ENCODE data around the gene ABCB8. TPM values are rescaled to one million over a fixed set of nuclear protein-coding genes. Genes with fewer than 3 reads are reported as not detected.

Gene ABCB8
- total and polyA plus RNA-seq, 4 donors: 12.4 to 30.2 (median 22.5) TPM

DNA sequence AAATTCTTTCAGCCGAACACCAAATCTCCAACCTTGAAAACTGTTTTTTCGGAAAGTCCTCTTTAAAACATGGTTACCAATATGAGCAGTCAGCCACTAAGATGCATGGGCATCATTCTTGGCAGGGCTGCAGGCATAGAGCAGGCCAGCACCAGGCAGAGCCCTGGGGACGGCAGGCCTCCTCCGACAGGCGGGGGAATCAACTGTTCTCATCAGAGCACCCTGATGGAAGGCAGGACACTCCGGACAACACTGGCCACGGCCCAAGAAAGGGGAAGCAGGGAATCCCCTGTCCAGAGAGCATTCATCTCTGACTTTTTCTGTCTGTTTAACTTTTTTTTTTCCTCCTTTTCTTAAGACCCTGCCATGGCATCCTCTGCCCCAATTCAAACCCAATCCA, 38.8 kb upstream of the ABCB8 start:
- no peak for TF ChIP-seq TAF1 (conservative IDR thresholded peaks at IDR 0.05)
- no peak for TF ChIP-seq HNF4G (IDR thresholded peaks at IDR 0.05)
- no peak for TF ChIP-seq RXRA (IDR thresholded peaks at IDR 0.05)
- TF ChIP-seq ZBTB33 (IDR thresholded peaks at IDR 0.05): no peak
- TF ChIP-seq ATF3 (IDR thresholded peaks at IDR 0.05): no peak
- no peak for TF ChIP-seq YY1 (IDR thresholded peaks at IDR 0.05)
- no peak for TF ChIP-seq EGR1 (IDR thresholded peaks at IDR 0.05; ENCODE audit: low read depth in 2 of 2)
- TF ChIP-seq SP1 (IDR thresholded peaks at IDR 0.05): no peak
- no peak for TF ChIP-seq FOXA2 (IDR thresholded peaks at IDR 0.05)
- TF ChIP-seq REST (IDR thresholded peaks at IDR 0.05): no peak
- no peak for TF ChIP-seq FOXA1 (IDR thresholded peaks at IDR 0.05)
- no peak for TF ChIP-seq HNF4A (conservative IDR thresholded peaks at IDR 0.05)
- peak overlapping the region; percentile 66 to 70 for H3K27ac ChIP-seq (ENCODE audit: low read depth in 1 of 2, low read length in 2 of 2)
- H3K27me3 ChIP-seq (ENCODE audit: control insufficient read depth in 4 of 4, insufficient read depth in 4 of 4, low read length in 3 of 4): peaks cover 0 to 2% (median 0%) of the 10 kb centered on the region in 4 donors
- H3K36me3 ChIP-seq (ENCODE audit: control insufficient read depth in 4 of 4, insufficient read depth in 3 of 4, low read depth in 1 of 4, low read length in 3 of 4): no peaks in the 10 kb centered on the region
- no peak for DNase-seq (ENCODE audit: low spot score)
- H3K4me1 ChIP-seq (ENCODE audit: control insufficient read depth in 4 of 4, insufficient read depth in 4 of 4, low read length in 3 of 4): peaks cover 0 to 10% (median 6%) of the 10 kb centered on the region in 4 donors
- no peak overlapping the region for H3K4me3 ChIP-seq (ENCODE audit: low read depth in 1 of 3, low read length in 3 of 3)
- peaks cover 0 to 4% (median under 1%) of the 10 kb centered on the region in 4 donors for H3K9me3 ChIP-seq (ENCODE audit: control insufficient read depth in 4 of 4, low read length in 3 of 4)
- WGBS: 58% methylated on average over 7 of the region's 7 CpGs
- H3K9ac ChIP-seq (ENCODE audit: low read depth in 1 of 2, low read length in 2 of 2): no peak overlapping the region

DNA sequence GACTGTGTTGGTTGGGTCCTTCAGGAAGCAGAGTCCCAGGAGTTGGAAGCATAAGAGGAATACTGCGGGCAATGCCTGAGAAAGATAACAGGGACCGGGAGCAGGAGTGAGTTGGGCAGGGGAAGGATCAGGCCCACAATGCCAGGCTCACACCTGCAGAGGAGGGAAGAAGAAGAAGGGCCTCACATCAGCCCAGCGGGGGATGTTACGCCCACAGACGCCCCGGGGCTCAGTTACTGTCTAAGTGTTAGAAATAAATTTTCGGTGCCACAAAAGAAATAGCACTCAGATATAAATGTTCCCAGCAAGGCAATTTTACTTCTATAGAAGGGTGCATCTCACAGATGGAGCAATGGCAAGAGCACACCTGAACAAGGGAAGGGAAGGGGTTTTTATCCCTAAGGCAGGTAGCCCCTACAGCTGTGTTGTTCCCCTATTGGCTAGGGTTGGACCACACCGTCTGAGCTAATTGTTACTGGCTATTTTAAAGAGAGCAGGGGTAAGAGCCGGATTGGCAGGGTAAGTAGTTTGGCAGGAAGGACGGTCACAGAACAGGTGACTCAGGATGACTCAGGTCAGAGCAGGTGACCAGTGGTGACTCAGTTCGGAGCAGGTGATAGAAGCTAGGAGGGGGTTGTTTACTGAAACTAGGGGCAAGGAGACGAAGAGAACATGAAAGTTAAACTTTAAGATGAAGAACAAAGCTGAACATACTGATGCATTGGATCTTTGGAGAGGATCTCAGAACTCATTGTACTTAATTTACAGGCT, 37.6 kb upstream of the ABCB8 start, which contains the start of gene NOS3:
TSS of gene NOS3 (plus strand) at position 602 of the 771 bp plus-strand sequence. CDS start 2,787 bp downstream, outside the sequence.
- no peak within 1 kb of the TSS for H3K4me3 ChIP-seq (ENCODE audit: low read depth in 1 of 3, low read length in 3 of 3)
- H3K27ac ChIP-seq (ENCODE audit: low read depth in 1 of 2, low read length in 2 of 2): peak within 1 kb of the TSS in 1 of 2 donors; percentile 12
- no peak for DNase-seq (ENCODE audit: low spot score)
- no peak within 1 kb of the TSS for H3K9ac ChIP-seq (ENCODE audit: low read depth in 1 of 2, low read length in 2 of 2)
- H3K27me3 ChIP-seq (ENCODE audit: control insufficient read depth in 4 of 4, insufficient read depth in 4 of 4, low read length in 3 of 4): peaks cover 0 to 2% (median 0%) of the 10 kb centered on the region in 4 donors
- H3K9me3 ChIP-seq (ENCODE audit: control insufficient read depth in 4 of 4, low read length in 3 of 4): peaks cover 0 to 4% (median under 1%) of the 10 kb centered on the region in 4 donors
- H3K36me3 ChIP-seq (ENCODE audit: control insufficient read depth in 4 of 4, insufficient read depth in 3 of 4, low read depth in 1 of 4, low read length in 3 of 4): no peaks in the 10 kb centered on the region
- 88% methylated on average over 12 of the region's 12 CpGs for WGBS
- peaks cover 0 to 10% (median 6%) of the 10 kb centered on the region in 4 donors for H3K4me1 ChIP-seq (ENCODE audit: control insufficient read depth in 4 of 4, insufficient read depth in 4 of 4, low read length in 3 of 4)
- TF ChIP-seq JUND (IDR thresholded peaks at IDR 0.05) (no peak), GABPA (IDR thresholded peaks at IDR 0.05 in 1 of 2, conservative IDR thresholded peaks at IDR 0.05 in 1 of 2) (no peak), HNF4A (conservative IDR thresholded peaks at IDR 0.05) (no peak), ATF3 (IDR thresholded peaks at IDR 0.05) (no peak), CTCF (IDR thresholded peaks at IDR 0.05; ENCODE audit: low read depth, low read length, missing input control) (no peak), EGR1 (IDR thresholded peaks at IDR 0.05; ENCODE audit: low read depth in 2 of 2) (no peak), FOXA2 (IDR thresholded peaks at IDR 0.05) (no peak), REST (IDR thresholded peaks at IDR 0.05) (no peak), ZBTB33 (IDR thresholded peaks at IDR 0.05) (no peak)
- TF ChIP-seq, protein P1, sequence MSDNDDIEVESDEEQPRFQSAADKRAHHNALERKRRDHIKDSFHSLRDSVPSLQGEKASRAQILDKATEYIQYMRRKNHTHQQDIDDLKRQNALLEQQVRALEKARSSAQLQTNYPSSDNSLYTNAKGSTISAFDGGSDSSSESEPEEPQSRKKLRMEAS (IDR thresholded peaks at IDR 0.05): no peak

All from liver (tissue), 9 donors.